Stimulated activated CD8-positive, alpha-beta memory T cell treated with anti-CD3 and anti-CD28 coated beads, Interleukin-12 subunit alpha, Interleukin-12 subunit beta, amount 100 ng/mL, for 4 hours (primary cell): Measurements from ENCODE around the gene MAGI1.
"Not testable (repeated sequence)": the region's sequence is repeated elsewhere in the genome, so short reads cannot be mapped to it uniquely, and the experiment has no call there.

Experiments
- DNase-seq: peaks from one replicate; pipeline ENCODE4 v3.0.0-alpha.2; 2020; ENCODE audit warnings: low read depth

Gene MAGI1

DNA sequence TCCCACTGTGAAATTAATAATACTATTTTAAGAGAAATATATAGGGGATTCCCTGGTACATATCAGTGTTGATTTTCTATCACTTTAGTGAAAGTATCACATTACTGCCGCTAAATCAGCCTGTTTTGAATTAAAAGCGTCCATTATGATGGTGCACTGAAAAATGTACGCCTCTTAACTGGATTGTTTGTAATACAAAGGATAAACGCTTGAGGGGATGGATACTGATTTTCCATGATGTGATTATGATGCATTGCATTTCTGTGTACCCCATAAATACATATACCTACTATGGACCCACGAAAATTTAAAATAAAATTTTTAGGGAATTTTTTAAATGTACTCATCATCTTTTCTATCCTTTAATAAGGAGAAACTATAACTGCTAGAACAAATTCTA lies 478.6 kb downstream of the MAGI1 start:
- no peak for DNase-seq

- DNase-seq = no peak
Measured at GRCh38 chr3:65559643-65560042, 479.1 kb downstream of the MAGI1 start.

- no peak for DNase-seq
Measured at GRCh38 chr3:65558826-65559225, 479.9 kb downstream of the MAGI1 start.

- no peak for DNase-seq
Measured at GRCh38 chr3:65557899-65558564, 480.7 kb downstream of the MAGI1 start.

GRCh38 chr3:65556934-65557577 lies 481.7 kb downstream of the MAGI1 start:
- no peak for DNase-seq

- DNase-seq = no peak
Measured at GRCh38 chr3:65552434-65552833, 486.3 kb downstream of the MAGI1 start.

DNA sequence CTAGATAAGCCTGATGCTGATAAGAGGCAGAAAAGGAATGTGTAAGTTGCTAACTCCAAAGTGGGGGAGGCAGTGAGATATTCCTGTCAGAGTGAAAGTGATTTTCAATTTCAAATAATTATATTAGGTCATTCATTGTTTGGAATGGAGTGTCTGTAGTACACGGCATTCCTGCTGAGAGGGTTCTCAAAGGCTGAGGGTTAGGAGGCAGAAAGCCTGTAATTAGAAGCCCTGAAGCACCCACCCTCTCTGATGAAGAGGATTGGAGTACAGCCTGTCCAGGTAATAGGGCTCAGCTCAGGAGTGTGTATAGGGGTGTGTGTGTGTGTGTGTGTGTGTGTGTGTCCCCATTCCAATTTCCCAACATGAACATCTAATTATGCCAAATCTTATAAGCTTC lies 486.8 kb downstream of the MAGI1 start:
- no peak for DNase-seq

DNA sequence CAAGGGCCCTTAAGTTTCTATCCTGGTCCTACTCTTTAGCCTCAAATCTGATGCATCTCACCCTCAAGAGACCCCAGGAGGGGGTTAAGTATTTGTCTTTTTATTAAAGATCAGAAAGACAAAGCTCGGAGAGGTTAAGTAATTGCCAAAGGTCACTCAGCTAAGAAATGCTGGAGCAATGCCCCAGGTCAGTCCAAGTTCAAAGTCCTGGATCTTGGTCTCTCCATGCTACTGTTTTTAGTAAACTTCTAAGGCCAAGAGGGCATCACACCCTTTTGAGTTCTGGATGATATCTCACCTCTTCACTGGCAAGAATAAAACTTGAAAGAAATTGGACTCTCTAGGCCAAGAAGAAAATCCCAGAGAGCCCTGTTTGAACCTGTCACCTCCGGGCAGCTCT lies 488.6 kb downstream of the MAGI1 start:
- no peak for DNase-seq

- no peak for DNase-seq
Measured at GRCh38 chr3:65549626-65549959, 489.1 kb downstream of the MAGI1 start.

GRCh38 chr3:65548848-65549625 lies 489.7 kb downstream of the MAGI1 start:
- DNase-seq = no peak

DNA sequence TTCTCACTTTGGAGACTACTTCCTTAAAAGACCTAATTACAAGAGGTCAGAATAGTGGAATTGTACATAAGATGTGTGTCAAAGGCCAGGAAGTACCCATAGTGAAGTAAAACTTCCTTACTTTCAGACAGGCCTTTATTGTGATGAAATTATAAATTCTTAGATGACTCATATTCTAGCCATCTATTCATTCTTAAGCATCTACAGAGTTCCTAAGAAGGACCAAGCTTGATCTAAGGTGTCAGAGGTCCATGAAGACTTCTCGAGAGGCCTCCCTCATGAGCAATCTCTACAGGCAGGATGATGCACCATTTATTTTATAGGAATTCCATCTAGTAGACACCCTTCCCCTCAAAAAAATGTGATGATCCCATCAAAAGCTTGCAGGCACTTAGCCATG lies 493.3 kb downstream of the MAGI1 start:
- no peak for DNase-seq

DNA sequence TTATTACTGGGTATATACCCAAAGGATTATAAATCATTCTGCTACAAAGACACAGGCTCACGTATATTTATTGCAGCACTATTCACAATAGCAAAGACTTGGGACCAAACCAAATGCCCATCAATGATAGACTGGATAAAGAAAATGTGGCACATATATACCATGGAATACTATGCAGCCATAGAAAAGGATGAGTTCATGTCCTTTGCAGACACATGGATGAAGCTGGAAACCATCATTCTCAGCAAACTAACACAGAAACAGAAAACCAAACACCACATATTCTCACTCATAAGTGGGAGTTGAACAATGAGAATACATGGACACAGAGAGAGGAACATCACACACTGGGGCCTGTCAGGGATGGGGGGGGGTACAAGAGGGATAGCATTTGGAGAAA lies 495.3 kb downstream of the MAGI1 start:
- not testable (repeated sequence) for DNase-seq

DNA sequence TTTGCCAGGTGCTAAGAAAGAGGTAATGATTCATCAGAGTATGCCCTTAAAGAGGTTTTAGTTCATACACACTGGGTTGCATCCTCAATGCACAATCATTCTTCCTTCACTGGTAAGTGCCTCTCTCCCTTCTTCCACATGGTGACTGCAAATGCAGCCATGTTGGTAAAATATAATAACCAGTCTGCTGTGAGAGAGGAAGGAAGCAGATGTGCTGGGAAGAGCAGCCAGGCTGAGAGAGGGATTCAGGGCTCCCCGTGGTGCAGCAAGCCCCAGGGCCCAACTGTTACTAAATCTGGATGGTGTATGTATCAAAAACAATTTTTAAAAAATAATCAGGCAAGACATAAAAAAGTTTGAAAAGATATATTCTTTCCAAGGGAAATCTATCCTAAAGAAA lies 498.1 kb downstream of the MAGI1 start:
- no peak for DNase-seq

DNA sequence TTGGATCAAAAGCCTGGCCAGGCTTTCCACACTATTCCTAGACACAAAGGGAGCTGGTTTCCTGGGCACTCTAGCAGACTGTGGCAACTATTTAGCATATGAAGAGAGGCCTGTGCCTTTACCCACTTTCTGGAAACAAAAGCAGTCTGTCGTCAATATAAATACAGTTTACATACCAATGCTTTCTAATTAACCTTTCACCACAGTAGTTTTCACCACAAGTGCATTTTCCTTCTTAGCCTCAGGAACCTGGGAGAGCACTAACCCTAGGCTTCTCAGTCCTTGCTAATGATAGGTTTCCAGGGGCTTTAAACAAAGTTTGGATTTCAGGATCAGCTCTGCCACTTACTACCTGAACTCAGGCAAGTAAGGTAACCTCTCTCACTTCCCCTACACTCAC lies 499.1 kb downstream of the MAGI1 start:
- no peak for DNase-seq

GRCh38 chr3:65538101-65538500 lies 500.6 kb downstream of the MAGI1 start:
- no peak for DNase-seq

DNA sequence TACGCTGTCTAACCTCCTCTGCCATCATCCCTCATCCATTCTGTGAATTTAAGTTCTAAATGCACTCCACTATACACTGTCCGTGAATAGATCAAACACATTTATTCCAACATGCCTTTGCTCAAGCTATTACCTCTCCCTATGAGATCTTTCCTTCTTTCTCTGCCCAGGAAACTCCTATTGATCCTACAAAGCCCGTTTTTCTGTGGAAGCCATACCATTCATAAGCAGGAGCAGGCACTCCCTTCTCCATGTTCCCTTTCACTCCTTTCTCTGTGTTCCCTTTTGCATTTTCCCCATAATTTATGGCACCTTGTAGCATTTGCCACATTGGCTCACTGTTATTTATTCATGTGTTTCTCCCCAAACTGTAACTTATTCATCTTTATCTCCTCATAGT lies 501.6 kb downstream of the MAGI1 start:
- no peak for DNase-seq

- no peak for DNase-seq
Measured at GRCh38 chr3:65535260-65535659, 503.5 kb downstream of the MAGI1 start.

- no peak for DNase-seq
Measured at GRCh38 chr3:65534805-65535204, 503.9 kb downstream of the MAGI1 start.

DNA sequence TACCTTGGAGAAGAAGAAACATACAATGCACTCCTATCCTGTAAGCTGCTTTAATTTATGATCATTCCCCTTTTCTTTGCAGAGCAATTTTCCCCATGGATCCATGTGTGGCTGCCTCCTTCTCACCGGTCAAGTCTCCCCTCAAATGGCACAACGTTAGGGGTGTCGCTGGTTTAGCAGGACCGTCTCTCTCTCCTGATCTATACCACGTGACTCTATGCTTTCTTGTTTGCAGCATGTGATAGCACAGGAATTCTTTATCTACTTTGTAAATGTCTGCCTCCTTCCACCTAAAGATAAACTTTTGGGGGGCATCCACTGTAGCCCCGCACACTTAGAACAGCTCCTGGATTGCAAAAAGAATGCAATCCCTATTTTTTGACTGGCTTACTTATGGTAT lies 506.0 kb downstream of the MAGI1 start:
- DNase-seq = no peak

GRCh38 chr3:65532215-65532614 lies 506.5 kb downstream of the MAGI1 start:
- no peak for DNase-seq

- DNase-seq = no peak
Measured at GRCh38 chr3:65531499-65531898, 507.2 kb downstream of the MAGI1 start.

DNA sequence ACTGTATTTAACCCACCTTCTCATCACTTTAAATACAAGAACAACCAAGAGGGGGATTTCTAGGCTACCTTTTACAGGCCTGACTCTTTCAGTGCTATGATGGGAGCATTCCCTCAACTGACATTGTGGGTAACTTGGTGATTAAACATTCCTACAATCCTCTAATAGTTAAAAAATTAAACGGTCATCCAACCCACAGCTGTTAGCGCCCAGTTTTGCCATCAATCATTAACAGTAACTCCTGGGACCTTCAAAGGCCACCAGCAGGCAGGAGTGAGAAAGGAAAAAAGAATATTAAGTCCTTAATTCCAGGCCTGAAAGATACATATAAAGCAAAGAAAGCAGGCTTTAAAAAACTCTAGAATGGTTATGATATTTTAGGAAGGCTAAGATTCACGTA lies 512.1 kb downstream of the MAGI1 start:
- DNase-seq = no peak

DNA sequence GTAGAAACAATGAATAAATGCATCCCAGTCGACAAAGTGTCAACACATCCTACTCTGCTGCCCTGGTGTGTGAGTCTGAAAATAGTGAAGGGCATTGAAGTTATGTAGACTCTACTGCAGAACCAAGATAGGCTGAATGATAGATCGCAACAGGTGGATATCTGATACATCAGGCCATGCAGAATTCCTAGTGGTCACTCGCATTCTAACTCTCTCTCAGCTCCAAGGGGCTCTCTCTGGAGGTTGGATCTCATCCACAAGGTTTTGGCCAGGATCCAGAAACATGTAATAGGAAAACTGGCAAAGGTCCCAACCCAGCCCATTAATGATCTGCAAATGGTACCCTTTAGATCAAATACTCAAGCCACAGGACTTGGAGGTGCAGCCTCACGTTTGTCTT lies 514.1 kb downstream of the MAGI1 start:
- DNase-seq = no peak

GRCh38 chr3:65523878-65524277 lies 514.8 kb downstream of the MAGI1 start:
- DNase-seq = no peak
